ENCODE data around the gene TM4SF4. TPM values are rescaled to one million over a fixed set of nuclear protein-coding genes. Genes with fewer than 3 reads are reported as not detected.

The TM4SF4 gene
- total and polyA plus RNA-seq, 8 donors = 0.13 to 2.0 (median 0.21) TPM; not detected in 3

DNA sequence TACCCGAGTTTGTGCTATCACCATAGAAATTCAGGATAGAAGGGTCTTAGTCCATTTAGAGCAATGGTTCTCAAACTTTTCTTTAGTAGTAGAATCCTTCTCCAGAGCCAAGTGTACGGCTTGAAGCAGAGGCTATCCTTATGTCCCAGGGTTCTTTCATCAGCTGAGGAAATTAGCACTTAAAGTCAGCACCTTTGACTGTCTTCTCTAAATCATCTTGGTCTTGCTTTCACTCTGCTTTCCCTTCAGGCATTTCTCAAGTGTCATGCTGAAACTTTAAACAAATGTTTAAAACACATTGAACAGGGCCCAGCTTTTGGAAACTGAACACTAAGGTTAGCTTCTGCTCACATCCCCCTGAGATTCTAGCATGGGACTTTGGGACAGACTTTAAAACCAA lies 78.2 kb downstream of the TM4SF4 start:
- intact Hi-C loops (cut with DNase I) = no loop called here
- DNase-seq = no peak
- Histone ChIP-seq H3K36me3 (no peaks in the 10 kb centered on the region), H3K4me1 (peaks cover 21 to 24% of the 10 kb centered on the region in 2 donors), H3K27ac (no peak overlapping the region), H3K27me3 (no peaks in the 10 kb centered on the region), H3K9me3 (no peaks in the 10 kb centered on the region), H3K4me3 (no peak overlapping the region)
- TF ChIP-seq, protein P1, sequence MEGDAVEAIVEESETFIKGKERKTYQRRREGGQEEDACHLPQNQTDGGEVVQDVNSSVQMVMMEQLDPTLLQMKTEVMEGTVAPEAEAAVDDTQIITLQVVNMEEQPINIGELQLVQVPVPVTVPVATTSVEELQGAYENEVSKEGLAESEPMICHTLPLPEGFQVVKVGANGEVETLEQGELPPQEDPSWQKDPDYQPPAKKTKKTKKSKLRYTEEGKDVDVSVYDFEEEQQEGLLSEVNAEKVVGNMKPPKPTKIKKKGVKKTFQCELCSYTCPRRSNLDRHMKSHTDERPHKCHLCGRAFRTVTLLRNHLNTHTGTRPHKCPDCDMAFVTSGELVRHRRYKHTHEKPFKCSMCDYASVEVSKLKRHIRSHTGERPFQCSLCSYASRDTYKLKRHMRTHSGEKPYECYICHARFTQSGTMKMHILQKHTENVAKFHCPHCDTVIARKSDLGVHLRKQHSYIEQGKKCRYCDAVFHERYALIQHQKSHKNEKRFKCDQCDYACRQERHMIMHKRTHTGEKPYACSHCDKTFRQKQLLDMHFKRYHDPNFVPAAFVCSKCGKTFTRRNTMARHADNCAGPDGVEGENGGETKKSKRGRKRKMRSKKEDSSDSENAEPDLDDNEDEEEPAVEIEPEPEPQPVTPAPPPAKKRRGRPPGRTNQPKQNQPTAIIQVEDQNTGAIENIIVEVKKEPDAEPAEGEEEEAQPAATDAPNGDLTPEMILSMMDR (IDR thresholded peaks at IDR 0.05) = no peak
- no peak for ATAC-seq

Other genes with a start within 250 kb of the TM4SF4 start
- gene TM4SF18, start 141.1 kb upstream of the TM4SF4 start, total RNA-seq = 1 to 10 TPM; 8.5 to 8.8 TPM
- gene TM4SF18, start 141.1 kb upstream of the TM4SF4 start, polyA plus RNA-seq (ENCODE audit: insufficient read length in 6 of 6) = 10 to 100 TPM in 3 of 6 donors, 1 to 10 TPM in 3; 9.4 to 13.3 (median 10.2) TPM
- 100 to 1,000 TPM; 249 to 283 TPM for gene TM4SF1, start 97.0 kb upstream of the TM4SF4 start, total RNA-seq
- 100 to 1,000 TPM in 4 of 6 donors, 10 to 100 TPM in 2; 74.1 to 127 (median 103) TPM for gene TM4SF1, start 97.0 kb upstream of the TM4SF4 start, polyA plus RNA-seq (ENCODE audit: insufficient read length in 6 of 6)
- gene WWTR1, start 183.3 kb downstream of the TM4SF4 start, total RNA-seq = 10 to 100 TPM; 74.2 to 76.6 TPM
- gene WWTR1, start 183.3 kb downstream of the TM4SF4 start, polyA plus RNA-seq (ENCODE audit: insufficient read length in 6 of 6) = 100 to 1,000 TPM; 103 to 124 (median 110) TPM

Data from left lung (tissue), 10 donors.